Smooth muscle cell (in vitro differentiated cells): Measurements from ENCODE around the gene BTN3A1. TPM values are rescaled to one million over a fixed set of nuclear protein-coding genes. Genes with fewer than 3 reads are reported as not detected.

Experiments used
- DNase-seq: peaks from one replicate; lab custom pipeline; 2025; ENCODE audit not compliant: unreplicated experiment; lab: John Stamatoyannopoulos, UW
- H2AFZ ChIP-seq: fragments of 200-600 bp; sonication (generic); 2 replicates; pipeline ENCODE4 v1.6.0; 2016; ENCODE audit warnings: antibody characterized with exemption, low read depth, mild to moderate bottlenecking
- H3F3A ChIP-seq: fragments of 200-600 bp; sonication (generic); 2 replicates; pipeline ENCODE4 v1.6.0; 2017; ENCODE audit warnings: antibody characterized with exemption, low read depth
- H3K27ac ChIP-seq: fragments of 200-600 bp; sonication (generic); 2 replicates; pipeline ENCODE4 v1.5.1; 2016; ENCODE audit warnings: low read depth, mild to moderate bottlenecking
- H3K27me3 ChIP-seq: fragments of 200-600 bp; sonication (generic); 2 replicates; pipeline ENCODE4 v1.6.1; 2016; ENCODE audit warnings: low read depth, mild to moderate bottlenecking
- H3K36me3 ChIP-seq: fragments of 200-600 bp; sonication (generic); 2 replicates; pipeline ENCODE4 v1.5.1; 2016; ENCODE audit warnings: low read depth
- H3K4me1 ChIP-seq: fragments of 200-600 bp; sonication (generic); 2 replicates; pipeline ENCODE4 v1.5.1; 2016; ENCODE audit warnings: low read depth
- H3K4me2 ChIP-seq: fragments of 200-600 bp; sonication (generic); 2 replicates; pipeline ENCODE4 v1.6.0; 2016; ENCODE audit warnings: mild to moderate bottlenecking
- H3K4me3 ChIP-seq: fragments of 200-600 bp; sonication (generic); 2 replicates; pipeline ENCODE4 v1.5.1; 2016; ENCODE audit warnings: mild to moderate bottlenecking
- H3K79me2 ChIP-seq: fragments of 200-600 bp; sonication (generic); 2 replicates; pipeline ENCODE4 v1.6.0; 2016; ENCODE audit warnings: low read depth, mild to moderate bottlenecking
- H3K9ac ChIP-seq: fragments of 200-600 bp; sonication (generic); 2 replicates; pipeline ENCODE4 v1.6.0; 2016; ENCODE audit warnings: low read depth
- H3K9me3 ChIP-seq: fragments of 200-600 bp; sonication (generic); replicated peaks from 2 replicates; pipeline ENCODE4 v1.5.1; 2016; ENCODE audit warnings: low read depth
- H4K20me1 ChIP-seq: fragments of 200-600 bp; sonication (generic); 2 replicates; pipeline ENCODE4 v1.6.0; 2016; ENCODE audit warnings: low read depth
- WGBS: methylation state at CpG from one replicate; pipeline ENCODE4 v1.1.7; 2016; ENCODE audit warnings: low lambda C conversion rate; 5-methylcytosine and 5-hydroxymethylcytosine counted together
- polyA plus RNA-seq: library from polyadenylated mRNA; unstranded; fragments of >200 nt; fragmentation: Nextera tagmentation; extraction: Ambion mirVana; gene quantifications from 2 replicates; pipeline ENCODE4 v1.2.1, GENCODE V29; 2016
- total RNA-seq: library from RNA; depleted of rRNA; stranded (reverse); fragments of >200 nt; gene quantifications from 2 replicates; pipeline ENCODE4 v1.2.3, GENCODE V29; 2014
- TF ChIP-seq, protein P1 (sequence below): fragments of 200-600 bp; sonication (generic); IDR thresholded peaks from 2 replicates; pipeline ENCODE4 v1.5.1; 2017; ENCODE audit warnings: borderline replicate concordance, mild to moderate bottlenecking, antibody characterized with exemption; ENCODE audit not compliant: insufficient read depth, poor library complexity, severe bottlenecking

The BTN3A1 gene
- total and polyA plus RNA-seq, 2 experiments from 2014 or later, result 13.5 to 19.1 TPM

DNA sequence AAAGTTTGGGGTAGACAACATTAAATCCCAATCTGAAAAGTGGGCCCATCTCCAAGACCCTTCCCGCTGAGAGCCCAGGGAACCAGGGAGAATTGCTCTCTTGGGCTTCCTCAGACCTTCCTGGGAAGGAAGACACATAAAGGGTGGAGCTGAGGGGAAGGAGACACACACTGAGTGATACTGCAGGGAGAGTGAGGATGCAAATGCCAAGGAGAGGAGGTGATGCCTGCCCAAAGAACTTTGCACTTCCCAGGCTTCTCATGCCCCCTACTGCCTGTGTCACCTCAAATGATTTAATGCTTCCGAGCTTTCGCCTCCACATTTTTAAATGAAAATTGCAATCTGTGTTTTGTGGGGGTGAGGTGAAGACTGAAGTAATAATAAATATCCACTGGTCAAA is 48.2 kb downstream of the BTN3A1 start:
- TF ChIP-seq, protein P1, sequence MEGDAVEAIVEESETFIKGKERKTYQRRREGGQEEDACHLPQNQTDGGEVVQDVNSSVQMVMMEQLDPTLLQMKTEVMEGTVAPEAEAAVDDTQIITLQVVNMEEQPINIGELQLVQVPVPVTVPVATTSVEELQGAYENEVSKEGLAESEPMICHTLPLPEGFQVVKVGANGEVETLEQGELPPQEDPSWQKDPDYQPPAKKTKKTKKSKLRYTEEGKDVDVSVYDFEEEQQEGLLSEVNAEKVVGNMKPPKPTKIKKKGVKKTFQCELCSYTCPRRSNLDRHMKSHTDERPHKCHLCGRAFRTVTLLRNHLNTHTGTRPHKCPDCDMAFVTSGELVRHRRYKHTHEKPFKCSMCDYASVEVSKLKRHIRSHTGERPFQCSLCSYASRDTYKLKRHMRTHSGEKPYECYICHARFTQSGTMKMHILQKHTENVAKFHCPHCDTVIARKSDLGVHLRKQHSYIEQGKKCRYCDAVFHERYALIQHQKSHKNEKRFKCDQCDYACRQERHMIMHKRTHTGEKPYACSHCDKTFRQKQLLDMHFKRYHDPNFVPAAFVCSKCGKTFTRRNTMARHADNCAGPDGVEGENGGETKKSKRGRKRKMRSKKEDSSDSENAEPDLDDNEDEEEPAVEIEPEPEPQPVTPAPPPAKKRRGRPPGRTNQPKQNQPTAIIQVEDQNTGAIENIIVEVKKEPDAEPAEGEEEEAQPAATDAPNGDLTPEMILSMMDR, result no peak
- Histone ChIP-seq H3K4me1 (no peaks in the 10 kb centered on the region), H3K79me2 (no peaks in the 10 kb centered on the region), H3K4me2 (no peak overlapping the region), H3K27me3 (no peaks in the 10 kb centered on the region), H4K20me1 (no peaks in the 10 kb centered on the region), H2AFZ (no peak overlapping the region), H3F3A (no peaks in the 10 kb centered on the region), H3K9me3 (no peaks in the 10 kb centered on the region), H3K4me3 (no peak overlapping the region), H3K36me3 (no peaks in the 10 kb centered on the region), H3K27ac (no peak overlapping the region), H3K9ac (no peak overlapping the region)
- 87% methylated on average over 3 of the region's 3 CpGs for WGBS
- DNase-seq, result no peak

DNA sequence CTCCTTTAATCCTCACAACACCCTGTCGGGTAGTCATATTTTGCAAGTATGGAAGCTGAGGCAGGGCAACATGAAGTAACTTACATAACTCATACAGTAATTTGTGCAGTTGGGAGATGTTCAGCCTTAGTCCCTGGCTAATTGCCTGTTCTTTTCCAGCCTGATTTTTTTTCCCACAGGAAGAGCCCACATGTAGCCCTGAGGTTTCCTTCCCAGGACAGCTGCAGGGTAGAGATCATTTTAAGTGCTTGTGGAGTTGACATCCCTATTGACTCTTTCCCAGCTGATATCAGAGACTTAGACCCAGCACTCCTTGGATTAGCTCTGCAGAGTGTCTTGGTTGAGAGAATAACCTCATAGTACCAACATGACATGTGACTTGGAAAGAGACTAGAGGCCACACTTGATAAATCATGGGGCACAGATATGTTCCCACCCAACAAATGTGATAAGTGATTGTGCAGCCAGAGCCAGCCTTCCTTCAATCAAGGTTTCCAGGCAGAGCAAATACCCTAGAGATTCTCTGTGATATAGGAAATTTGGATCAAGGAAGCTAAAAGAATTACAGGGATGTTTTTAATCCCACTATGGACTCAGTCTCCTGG is 50.7 kb downstream of the BTN3A1 start:
- no peaks in the 10 kb centered on the region for H3K27me3 ChIP-seq

DNA sequence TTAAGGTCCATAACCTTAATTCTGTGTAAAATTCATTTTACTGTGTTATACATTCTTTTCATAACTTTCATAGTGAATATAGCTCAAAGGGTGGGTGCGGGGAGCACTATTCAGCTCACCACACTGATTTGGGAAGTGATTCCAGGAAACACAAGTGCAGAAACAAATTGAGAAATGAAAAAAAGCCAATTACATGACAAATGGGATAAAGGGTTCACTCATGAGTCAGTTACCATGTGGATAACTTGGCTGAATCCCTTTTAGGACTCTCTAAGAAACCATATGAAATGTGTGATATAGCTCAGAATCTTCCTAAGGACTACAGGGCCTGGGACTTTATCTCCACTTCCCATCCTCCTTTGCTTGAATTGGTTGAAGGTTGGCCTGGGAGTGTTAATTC is 52.6 kb downstream of the BTN3A1 start:
- Histone ChIP-seq H3K4me1 (peaks cover 9% of the 10 kb centered on the region), H3F3A (no peaks in the 10 kb centered on the region), H3K36me3 (no peaks in the 10 kb centered on the region), H3K79me2 (peaks cover 18% of the 10 kb centered on the region), H2AFZ (no peak overlapping the region), H3K27ac (no peak overlapping the region), H3K27me3 (no peaks in the 10 kb centered on the region), H4K20me1 (no peaks in the 10 kb centered on the region), H3K4me2 (no peak overlapping the region), H3K4me3 (no peak overlapping the region), H3K9me3 (no peaks in the 10 kb centered on the region), H3K9ac (no peak overlapping the region)
- DNase-seq, result no peak
- 100% methylated on average over 1 of the region's 1 CpG for WGBS
- TF ChIP-seq, protein P1, result no peak

More for the DNA sequence above, 50.7 kb downstream of the BTN3A1 start:
- Histone ChIP-seq H3K36me3 (no peaks in the 10 kb centered on the region), H3K4me3 (no peak overlapping the region), H2AFZ (no peak overlapping the region), H3K4me1 (no peaks in the 10 kb centered on the region), H3K27ac (no peak overlapping the region), H3K4me2 (no peak overlapping the region), H4K20me1 (no peaks in the 10 kb centered on the region), H3K9ac (no peak overlapping the region), H3F3A (no peaks in the 10 kb centered on the region), H3K79me2 (no peaks in the 10 kb centered on the region), H3K9me3 (no peaks in the 10 kb centered on the region)
- WGBS, result 89% methylated on average over 1 of the region's 1 CpG
- TF ChIP-seq, protein P1, result no peak
- DNase-seq, result no peak

DNA sequence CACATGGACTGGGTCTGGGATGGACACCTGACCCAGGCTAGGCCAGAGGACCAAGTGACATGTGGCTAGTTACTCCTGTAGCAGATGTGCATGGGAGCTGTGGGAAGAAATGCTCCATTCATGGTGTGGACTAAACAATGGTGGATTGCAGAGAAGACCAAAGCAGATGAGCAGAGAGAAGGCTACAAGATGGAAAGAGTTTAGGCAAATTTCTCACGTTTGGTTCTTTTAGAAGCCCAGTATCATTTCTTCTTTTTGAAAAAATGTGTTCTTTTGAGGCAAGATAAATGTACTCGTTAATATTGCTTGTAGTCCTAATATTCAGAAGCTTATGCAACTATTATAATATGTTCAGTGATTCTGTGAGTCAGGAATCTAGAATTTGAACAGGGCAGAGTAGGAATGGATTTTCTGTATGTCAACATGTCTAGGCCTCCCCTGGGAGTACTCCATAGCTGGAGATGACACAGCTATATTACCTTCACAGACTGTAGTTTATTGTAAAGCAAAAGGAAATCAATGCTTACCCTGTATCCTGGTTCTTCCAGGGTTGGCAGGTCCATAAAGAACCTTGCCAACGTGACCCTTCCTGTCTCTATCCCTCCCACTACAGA is 53.4 kb downstream of the BTN3A1 start:
- WGBS, result 95% methylated on average over 3 of the region's 3 CpGs
- peaks cover 27% of the 10 kb centered on the region for H3K79me2 ChIP-seq
- H3K4me1 ChIP-seq, result peaks cover 9% of the 10 kb centered on the region
- no peaks in the 10 kb centered on the region for H4K20me1 ChIP-seq
- no peak overlapping the region for H3K27ac ChIP-seq
- no peak overlapping the region for H2AFZ ChIP-seq
- no peak overlapping the region for H3K4me3 ChIP-seq
- H3K9ac ChIP-seq, result no peak overlapping the region
- H3K9me3 ChIP-seq, result no peaks in the 10 kb centered on the region
- TF ChIP-seq, protein P1, result no peak
- no peak for DNase-seq
- no peak overlapping the region for H3K4me2 ChIP-seq
- no peaks in the 10 kb centered on the region for H3F3A ChIP-seq
- H3K27me3 ChIP-seq, result no peaks in the 10 kb centered on the region
- no peaks in the 10 kb centered on the region for H3K36me3 ChIP-seq
